Measurements from ENCODE around the gene CLGN. TPM values are rescaled to one million over a fixed set of nuclear protein-coding genes. Genes with fewer than 3 reads are reported as not detected.

CLGN gene
- total RNA-seq, 1 experiment from 2014 or later = 2.9 TPM

DNA sequence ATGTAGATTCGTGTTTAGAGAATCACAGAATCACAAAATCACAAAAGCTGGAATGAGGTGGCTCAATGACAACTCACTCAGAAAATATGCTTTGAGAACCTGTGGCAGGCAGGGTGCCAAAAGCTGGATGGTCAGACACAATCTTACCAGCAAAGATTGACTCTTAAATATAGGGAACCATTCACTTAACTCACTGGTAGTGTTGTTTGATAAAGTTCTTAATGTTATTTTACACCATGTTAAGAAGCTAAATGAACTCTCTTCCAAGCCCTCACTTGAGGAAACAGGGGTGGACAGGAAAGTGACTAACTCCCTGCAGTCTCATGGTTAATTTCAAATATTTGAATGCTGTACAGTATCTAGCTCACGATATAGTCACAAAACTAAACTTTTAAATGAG is 59.7 kb downstream of the CLGN start:
- no peak overlapping the region for H3T11ph ChIP-seq (ENCODE audit: low read length)
- no peak overlapping the region for H2BK5ac ChIP-seq (ENCODE audit: insufficient read length, low read length)
- Mint-ChIP-seq H3K27me3 (ENCODE audit: low read depth) (peaks cover 33% of the 10 kb centered on the region), H3K9me3 (no peaks in the 10 kb centered on the region), H3K27ac (no peak overlapping the region), H3K4me3 (no peak overlapping the region), H3K36me3 (ENCODE audit: insufficient read depth in 1 of 3, low read depth in 3 of 3) (no peaks in the 10 kb centered on the region), H3K4me1 (peaks cover 3 to 4% of the 10 kb centered on the region in 2 experiments; a peak in 3 of 4 replicates)
- no peaks in the 10 kb centered on the region for H3K4me1 ChIP-seq (ENCODE audit: insufficient read depth, low read length)
- no peaks in the 10 kb centered on the region for H3K9me3 ChIP-seq (ENCODE audit: control insufficient read depth, low read depth, low read length)
- H3K9ac ChIP-seq (ENCODE audit: extremely low read depth, insufficient read length, low read length) = no peak overlapping the region
- H4K91ac ChIP-seq (ENCODE audit: insufficient read length, low read depth, low read length) = no peak overlapping the region
- H4K20me1 ChIP-seq (ENCODE audit: control insufficient read depth, insufficient read depth, insufficient read length) = no peaks in the 10 kb centered on the region
- H4K5ac ChIP-seq (ENCODE audit: insufficient read length, low read depth, low read length) = no peak overlapping the region
- H3K14ac ChIP-seq (ENCODE audit: insufficient read depth, low read length) = no peak overlapping the region
- no peak overlapping the region for H2BK12ac ChIP-seq (ENCODE audit: insufficient read length, low read depth, low read length)
- no peak overlapping the region for H3K27ac ChIP-seq (ENCODE audit: insufficient read length, low read depth, low read length)
- H3K23ac ChIP-seq (ENCODE audit: insufficient read length, low read depth, low read length) = no peak overlapping the region
- no peak for DNase-seq
- TF ChIP-seq CTCF (conservative IDR thresholded peaks at IDR 0.05) = no peak
- no peak overlapping the region for H2AFZ ChIP-seq (ENCODE audit: low read length)
- H3K79me2 ChIP-seq (ENCODE audit: insufficient read depth, low read length) = no peaks in the 10 kb centered on the region
- H2BK15ac ChIP-seq (ENCODE audit: low read depth, low read length) = no peak overlapping the region
- no peak overlapping the region for H2BK120ac ChIP-seq (ENCODE audit: low read depth, low read length, poor library complexity, severe bottlenecking)
- H3K18ac ChIP-seq (ENCODE audit: insufficient read length, low read depth, low read length) = no peak overlapping the region
- no peaks in the 10 kb centered on the region for H3K79me1 ChIP-seq (ENCODE audit: insufficient read depth, low read depth, low read length, poor library complexity, severe bottlenecking)
- H3K4me2 ChIP-seq (ENCODE audit: insufficient read depth, insufficient read length, low read length) = no peak overlapping the region
- no CpG with 5 or more reads among the region's 2 CpGs for WGBS (ENCODE audit: extremely low coverage, insufficient read length, low lambda C conversion rate)
- H2AK5ac ChIP-seq (ENCODE audit: insufficient read length, low read length) = no peak overlapping the region
- H4K8ac ChIP-seq (replicated peaks; ENCODE audit: insufficient read length, low read depth, low read length) = no peak overlapping the region
- H3K56ac ChIP-seq (ENCODE audit: insufficient read length, low read depth, low read length) = no peak overlapping the region
- no peaks in the 10 kb centered on the region for H3K23me2 ChIP-seq (ENCODE audit: insufficient read length, low read depth, low read length, poor library complexity, severe bottlenecking)
- H3K27me3 ChIP-seq (ENCODE audit: insufficient read depth, low read length) = no peaks in the 10 kb centered on the region
- no peak overlapping the region for H3K4ac ChIP-seq (ENCODE audit: low read depth, low read length)
- no peak overlapping the region for H2BK20ac ChIP-seq (ENCODE audit: low read depth, low read length, poor library complexity, severe bottlenecking)

Data from H9 (cell line).